Activated naive CD8-positive, alpha-beta T cell treated with anti-CD3 and anti-CD28 coated beads, Interleukin-2, amount 10 ng/mL, durations not matched to agents 7 days and 5 days (primary cell): ENCODE data around the gene CENPX. TPM values are rescaled to one million over a fixed set of nuclear protein-coding genes. Genes with fewer than 3 reads are reported as not detected.

Experiments used
- ATAC-seq: fragments of 150-1000 bp; cut with Tn5 transposase; one replicate; pipeline ENCODE4 v1.10.0; 2021; ENCODE audit warnings: low read depth, moderate library complexity
- POLR2A ChIA-PET: fragments of 350-600 bp; sonication (Branson Sonifier 250); formaldehyde crosslinking; loops from one replicate; lab custom pipeline; 2021; ENCODE audit warnings: antibody characterized with exemption; lab: Charles Lee
- DNase-seq: peaks from one replicate; pipeline ENCODE4 v3.0.0; 2021
- H3K27ac Mint-ChIP-seq: one replicate; pipeline ENCODE4 v1.8.0; 2022; ENCODE audit warnings: mild to moderate bottlenecking, mixed read lengths
- H3K27me3 Mint-ChIP-seq: one replicate; pipeline ENCODE4 v1.8.0; 2022; ENCODE audit warnings: mild to moderate bottlenecking, moderate library complexity, mixed read lengths
- H3K36me3 Mint-ChIP-seq: one replicate; pipeline ENCODE4 v1.8.0; 2021; ENCODE audit warnings: mild to moderate bottlenecking, mixed read lengths
- H3K4me1 Mint-ChIP-seq: one replicate; pipeline ENCODE4 v1.8.0; 2021; ENCODE audit warnings: mixed read lengths
- H3K4me3 Mint-ChIP-seq: one replicate; pipeline ENCODE4 v1.8.0; 2022; ENCODE audit warnings: mild to moderate bottlenecking, moderate library complexity, mixed read lengths
- H3K9me3 Mint-ChIP-seq: one replicate; pipeline ENCODE4 v1.8.0; 2021; ENCODE audit warnings: mixed read lengths
- total RNA-seq, 2 experiments: library from RNA; stranded (reverse); gene quantifications; one replicate each; pipeline ENCODE4 v1.2.3, GENCODE V29; 2021

The CENPX gene
- total RNA-seq, 2 experiments from 2014 or later, result 62.0 to 64.7 TPM

DNA sequence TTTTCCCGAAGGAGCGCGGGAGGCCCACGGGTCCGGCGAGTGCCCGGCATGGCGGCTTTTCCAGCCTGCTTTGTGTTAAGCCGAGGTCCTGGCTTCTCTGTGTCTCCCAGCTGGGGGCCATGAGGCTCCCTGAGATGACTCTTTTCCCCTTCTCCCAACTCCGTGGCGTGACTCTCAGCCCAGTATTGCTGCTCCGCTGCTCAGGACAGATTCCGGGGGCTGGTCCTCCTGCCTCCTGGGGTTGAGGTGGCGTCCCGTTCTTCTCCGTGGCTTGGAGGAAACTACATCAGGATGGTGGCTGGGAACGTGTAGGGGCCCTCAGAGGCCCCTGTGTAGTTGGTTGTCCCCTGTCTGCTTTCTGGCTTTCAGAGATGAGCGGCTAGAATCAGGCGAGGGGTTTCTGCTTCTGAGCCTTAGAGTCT, 30.0 kb upstream of the CENPX start:
- ATAC-seq (no peak), DNase-seq (no peak)
- no peaks in the 10 kb centered on the region for H3K9me3 Mint-ChIP-seq
- no peaks in the 10 kb centered on the region for H3K27me3 Mint-ChIP-seq
- POLR2A ChIA-PET, result interaction anchor here (1.2 to 1.4 kb wide), 5 partner anchors 12 to 74 kb away, joined by 3 to 8 read pairs (median 4); partner anchors contain the start of genes DCXR, DUS1L and FASN
- H3K4me1 Mint-ChIP-seq, result peaks cover 8% of the 10 kb centered on the region
- H3K4me3 Mint-ChIP-seq, result peak overlapping the region; percentile 74
- H3K36me3 Mint-ChIP-seq, result peaks cover 1% of the 10 kb centered on the region
- H3K27ac Mint-ChIP-seq, result peak overlapping the region; percentile 58

DNA sequence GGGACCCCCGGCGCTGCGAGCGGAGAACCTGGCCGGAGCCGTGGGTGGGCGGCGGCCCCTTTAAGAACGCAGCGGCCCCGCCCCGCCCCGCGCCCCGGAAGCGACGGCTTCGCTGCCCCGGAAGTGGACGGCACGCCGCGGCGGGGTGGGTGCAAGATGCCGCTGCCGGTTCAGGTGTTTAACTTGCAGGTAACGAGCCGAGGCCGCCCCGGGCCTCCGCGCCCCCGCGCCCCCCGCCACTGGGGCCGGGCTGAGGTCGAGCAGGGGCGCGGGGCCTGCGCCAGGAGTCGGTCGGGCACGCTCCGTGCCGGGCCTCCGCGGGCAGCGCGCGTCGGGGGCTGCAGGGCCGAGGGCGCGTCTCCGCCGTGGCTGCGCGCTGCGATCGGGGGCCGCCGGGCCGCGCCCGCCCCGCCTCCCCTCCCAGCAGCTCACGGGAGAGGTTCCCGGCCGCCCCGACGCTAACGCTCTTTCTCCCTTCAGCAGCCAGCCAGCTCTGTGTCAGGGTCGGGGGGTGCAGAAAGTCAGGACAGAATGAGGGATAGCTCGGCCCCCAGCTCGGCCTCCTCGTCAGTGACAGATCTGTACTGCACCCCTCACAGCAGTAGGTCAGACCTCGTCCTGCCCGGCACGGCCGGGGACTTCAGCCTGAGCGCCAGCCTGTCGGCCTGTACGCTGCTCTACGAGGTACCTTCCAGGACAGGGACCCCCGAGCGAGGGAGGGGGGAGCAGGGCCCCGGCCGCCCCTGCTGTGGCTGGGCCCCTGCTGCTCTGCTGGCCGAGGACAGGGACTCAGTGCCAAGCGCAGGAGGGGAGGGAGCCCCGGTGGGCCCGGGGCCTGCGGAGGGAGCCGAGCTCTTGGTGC, 29.3 kb upstream of the CENPX start, which contains the start of the genes GPS1 and RFNG:
Gene GPS1, plus strand, starts transcription at position 123 of the 862 bp plus-strand sequence. Its CDS starts 34 bp downstream, at position 157.
Gene RFNG, minus strand, starts transcription at position 36 of the 862 bp plus-strand sequence. CDS start 45 bp downstream, outside the sequence.
- Mint-ChIP-seq H3K4me3 (peak within 1 kb of the TSS; percentile 86), H3K27ac (peak within 1 kb of the TSS; percentile 86), H3K9me3 (no peaks in the 10 kb centered on the region), H3K27me3 (no peaks in the 10 kb centered on the region), H3K36me3 (peaks cover 2% of the 10 kb centered on the region), H3K4me1 (peaks cover 9% of the 10 kb centered on the region)
- ATAC-seq (peak; percentile 84), DNase-seq (peak; percentile 93)
- POLR2A ChIA-PET, result interaction anchor here (0.6 to 1.7 kb wide), 6 partner anchors 13 to 341 kb away, joined by 4 to 8 read pairs (median 6); partner anchors contain the start of genes DCXR, DUS1L and FASN

DNA sequence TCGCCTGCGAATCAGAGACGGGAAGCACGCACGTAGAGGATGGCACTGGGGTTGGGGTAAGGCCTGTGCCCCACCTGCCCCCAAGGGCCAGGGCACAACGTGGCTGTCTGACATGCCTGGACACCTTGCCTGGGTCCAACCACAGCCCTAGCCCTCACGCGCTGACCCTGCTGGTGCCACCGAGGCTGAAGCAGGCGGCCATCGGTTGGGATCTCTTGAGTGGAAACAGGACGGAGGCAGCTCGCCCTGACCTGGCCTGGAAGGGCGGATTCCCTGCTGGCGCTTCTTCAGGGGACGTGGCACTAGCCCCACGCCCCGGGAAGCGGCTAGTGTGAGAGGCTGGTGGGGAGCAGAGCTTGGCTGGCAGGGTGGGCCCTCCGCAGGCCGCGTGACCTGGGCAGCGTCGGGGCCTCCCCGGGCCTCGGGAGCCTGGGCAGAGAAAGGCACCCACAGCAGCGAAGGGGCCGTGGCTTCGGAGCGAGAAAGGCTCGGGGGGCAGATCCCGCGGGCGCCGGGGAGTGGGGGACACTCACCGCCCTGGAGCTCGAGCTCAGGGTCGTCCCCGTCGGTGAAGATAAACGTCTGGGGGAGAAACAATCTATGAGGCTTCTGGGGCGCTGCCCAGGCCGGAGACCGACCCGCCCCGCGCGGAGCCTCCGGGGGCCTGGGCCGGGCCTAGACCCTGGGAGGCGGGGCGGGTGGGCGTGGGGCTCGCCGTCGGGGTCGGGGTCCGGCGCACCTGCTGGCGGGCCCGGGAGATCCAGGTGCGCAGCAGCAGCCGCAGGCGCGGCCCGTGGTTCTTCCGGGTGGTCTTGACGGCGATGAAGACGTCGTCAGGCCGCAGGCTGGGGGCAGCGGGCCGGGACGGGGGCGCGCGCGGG, 28.3 kb upstream of the CENPX start:
- Mint-ChIP-seq H3K4me3 (peak overlapping the region; percentile 86), H3K27me3 (no peaks in the 10 kb centered on the region), H3K4me1 (peaks cover 9% of the 10 kb centered on the region), H3K36me3 (peaks cover 2% of the 10 kb centered on the region), H3K27ac (peak overlapping the region; percentile 86), H3K9me3 (no peaks in the 10 kb centered on the region)
- peak; percentile 5 for ATAC-seq
- DNase-seq, result no peak
- POLR2A ChIA-PET, result interaction anchor here (0.6 to 1.7 kb wide), 6 partner anchors 13 to 56 kb away, joined by 3 to 8 read pairs (median 5); partner anchors contain the start of genes DCXR and FASN

DNA sequence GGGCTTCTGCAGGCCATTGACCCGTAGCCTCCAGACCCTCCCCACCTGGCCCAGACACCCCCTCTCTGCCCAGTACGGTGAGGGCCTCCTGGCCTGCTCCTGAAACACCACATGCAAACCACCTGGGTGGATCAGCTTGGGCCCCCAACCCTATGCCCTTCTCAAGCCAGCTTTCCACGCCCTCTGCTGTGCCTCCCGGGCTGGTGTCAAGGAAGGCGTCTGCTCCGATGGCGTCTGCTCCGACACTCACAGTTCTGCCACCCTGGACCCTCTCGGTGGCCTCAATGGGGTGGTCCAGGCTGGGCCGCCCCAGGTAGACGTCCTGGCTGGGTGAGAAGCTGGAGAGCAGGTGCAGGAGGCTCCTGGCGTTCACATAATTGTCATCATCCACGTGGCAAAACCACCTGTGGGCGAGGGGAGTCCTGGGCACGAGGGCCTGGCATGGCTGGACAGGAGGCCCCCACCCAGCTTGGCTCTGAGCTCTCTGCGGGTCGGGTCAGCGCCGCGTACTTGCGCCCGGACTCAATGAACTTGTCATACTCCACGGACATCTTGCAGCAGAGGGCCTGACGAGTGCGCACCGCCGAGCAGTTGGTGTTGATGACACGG, 27.6 kb upstream of the CENPX start:
- Mint-ChIP-seq H3K36me3 (peaks cover 2% of the 10 kb centered on the region), H3K4me1 (peaks cover 8% of the 10 kb centered on the region), H3K9me3 (no peaks in the 10 kb centered on the region), H3K27ac (peak overlapping the region; percentile 86), H3K27me3 (no peaks in the 10 kb centered on the region), H3K4me3 (peak overlapping the region; percentile 86)
- POLR2A ChIA-PET, result interaction anchor here (0.8 to 1.7 kb wide), 4 partner anchors 13 to 48 kb away, joined by 3 to 8 read pairs (median 6); partner anchors contain the start of genes DCXR and FASN
- DNase-seq, result no peak
- no peak for ATAC-seq

DNA sequence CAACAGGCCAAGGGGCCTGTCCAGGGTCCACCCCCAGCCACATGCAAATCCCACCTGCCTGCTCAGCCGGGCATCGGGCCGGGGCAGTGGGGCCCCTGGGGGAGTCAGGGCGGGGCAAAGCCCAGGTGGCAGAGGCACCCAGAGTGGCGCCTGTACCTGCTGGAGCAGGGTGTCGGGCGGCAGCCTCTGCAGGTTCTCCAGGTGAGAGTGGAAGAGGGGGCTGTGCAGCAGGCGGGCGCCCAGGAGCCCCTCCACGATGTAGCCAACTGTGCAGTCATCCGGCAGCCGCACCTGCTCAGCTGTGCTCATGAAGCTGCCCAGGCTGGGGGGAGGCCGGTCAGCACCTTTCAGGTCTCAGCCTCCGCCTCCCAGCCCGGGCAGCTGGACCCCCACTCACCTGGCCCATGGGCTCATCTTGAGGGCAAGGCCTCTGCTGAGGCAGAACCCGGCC, 26.9 kb upstream of the CENPX start:
- H3K36me3 Mint-ChIP-seq, result peaks cover 2% of the 10 kb centered on the region
- H3K27ac Mint-ChIP-seq, result no peak overlapping the region
- H3K9me3 Mint-ChIP-seq, result no peaks in the 10 kb centered on the region
- no peaks in the 10 kb centered on the region for H3K27me3 Mint-ChIP-seq
- DNase-seq, result no peak
- peaks cover 8% of the 10 kb centered on the region for H3K4me1 Mint-ChIP-seq
- H3K4me3 Mint-ChIP-seq, result no peak overlapping the region
- no peak for ATAC-seq
- POLR2A ChIA-PET, result no interaction called here

DNA sequence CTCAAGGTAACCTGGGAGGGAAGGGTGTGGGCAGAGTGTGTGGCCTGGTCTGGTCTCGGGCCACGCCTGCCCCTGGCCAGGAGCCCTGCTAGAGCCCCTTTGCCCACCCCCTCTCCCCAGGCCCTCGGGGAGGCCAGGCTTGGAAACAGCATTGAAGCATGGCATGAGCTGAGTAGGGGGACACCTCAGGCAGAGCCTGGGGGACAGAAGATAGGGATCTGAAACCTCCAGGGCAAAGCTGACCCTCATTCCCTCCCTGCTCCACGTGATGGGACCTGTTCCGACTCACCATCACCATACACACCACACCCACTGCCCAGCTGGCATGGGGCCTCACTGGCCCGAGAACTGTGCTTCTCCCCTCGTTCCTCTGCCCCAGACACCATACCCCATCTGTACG, 26.4 kb upstream of the CENPX start:
- Mint-ChIP-seq H3K27me3 (no peaks in the 10 kb centered on the region), H3K4me1 (peaks cover 8% of the 10 kb centered on the region), H3K27ac (no peak overlapping the region), H3K4me3 (no peak overlapping the region), H3K36me3 (peaks cover 2% of the 10 kb centered on the region), H3K9me3 (no peaks in the 10 kb centered on the region)
- POLR2A ChIA-PET, result no interaction called here
- ATAC-seq (no peak), DNase-seq (no peak)

DNA sequence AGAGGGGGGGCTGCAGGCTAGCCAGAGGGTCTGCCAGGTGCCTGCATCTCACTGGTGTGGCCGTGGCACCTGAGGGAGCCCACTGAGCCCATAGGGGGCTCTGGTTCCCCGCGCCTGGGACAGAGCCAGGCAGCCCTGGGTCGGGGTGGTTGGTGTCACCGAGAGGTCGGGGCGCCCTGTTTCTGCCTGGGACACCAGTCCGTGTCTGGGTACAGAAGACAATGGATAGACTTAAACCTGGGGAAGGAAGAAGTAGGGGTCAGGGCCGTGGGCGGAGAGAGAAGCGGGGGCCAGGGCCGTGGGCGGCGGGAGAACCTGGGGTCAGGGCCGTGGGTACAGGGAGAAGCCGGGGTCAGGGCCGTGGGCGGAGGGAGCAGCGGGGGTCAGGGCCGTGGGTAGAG, 25.9 kb upstream of the CENPX start:
- DNase-seq (no peak), ATAC-seq (no peak)
- no peaks in the 10 kb centered on the region for H3K27me3 Mint-ChIP-seq
- peaks cover 8% of the 10 kb centered on the region for H3K4me1 Mint-ChIP-seq
- POLR2A ChIA-PET, result interaction anchor here (1.0 kb wide), 1 partner anchor 11 kb away, joined by 4 read pairs; the partner anchor contains the start of gene DCXR
- no peaks in the 10 kb centered on the region for H3K9me3 Mint-ChIP-seq
- no peak overlapping the region for H3K4me3 Mint-ChIP-seq
- no peak overlapping the region for H3K27ac Mint-ChIP-seq
- H3K36me3 Mint-ChIP-seq, result peaks cover 2% of the 10 kb centered on the region

DNA sequence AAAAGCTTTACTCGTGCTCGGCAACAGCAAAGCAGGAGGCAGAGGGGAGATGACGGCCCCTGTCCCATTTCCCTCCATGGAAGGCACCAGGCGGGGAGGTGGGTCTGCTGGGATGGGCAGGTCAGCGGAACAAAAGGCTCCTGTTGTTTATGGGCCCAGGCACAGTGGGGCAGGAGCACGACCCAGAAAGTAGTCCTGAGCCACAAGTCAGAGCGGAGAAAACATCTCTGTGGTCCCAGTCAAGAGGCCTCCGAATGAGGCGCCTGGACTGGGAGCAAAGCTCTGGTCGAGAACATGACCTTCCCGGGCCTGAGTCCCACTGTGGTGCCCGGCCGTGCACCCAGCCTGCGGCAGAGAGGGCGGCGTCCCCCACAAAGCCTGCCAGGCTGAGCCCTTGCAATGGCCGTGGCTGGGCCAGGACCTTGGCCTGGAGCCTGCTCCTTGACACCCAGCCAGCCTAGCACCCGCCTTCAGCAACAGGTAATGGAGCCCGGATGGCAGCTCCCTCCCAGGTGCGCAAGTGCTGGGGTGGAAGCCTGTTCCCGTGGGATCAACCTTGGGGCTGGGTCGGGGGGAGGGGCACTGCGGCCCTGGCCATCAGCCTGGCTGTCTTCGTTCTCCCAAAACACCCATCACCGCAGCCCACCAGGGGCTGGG, 25.4 kb upstream of the CENPX start:
- H3K9me3 Mint-ChIP-seq, result no peaks in the 10 kb centered on the region
- DNase-seq (no peak), ATAC-seq (no peak)
- H3K4me3 Mint-ChIP-seq, result no peak overlapping the region
- no peak overlapping the region for H3K27ac Mint-ChIP-seq
- H3K27me3 Mint-ChIP-seq, result no peaks in the 10 kb centered on the region
- H3K36me3 Mint-ChIP-seq, result peaks cover 2% of the 10 kb centered on the region
- peaks cover 8% of the 10 kb centered on the region for H3K4me1 Mint-ChIP-seq
- POLR2A ChIA-PET, result interaction anchor here (1.0 kb wide), 1 partner anchor 10 kb away, joined by 4 read pairs; the partner anchor contains the start of gene DCXR

DNA sequence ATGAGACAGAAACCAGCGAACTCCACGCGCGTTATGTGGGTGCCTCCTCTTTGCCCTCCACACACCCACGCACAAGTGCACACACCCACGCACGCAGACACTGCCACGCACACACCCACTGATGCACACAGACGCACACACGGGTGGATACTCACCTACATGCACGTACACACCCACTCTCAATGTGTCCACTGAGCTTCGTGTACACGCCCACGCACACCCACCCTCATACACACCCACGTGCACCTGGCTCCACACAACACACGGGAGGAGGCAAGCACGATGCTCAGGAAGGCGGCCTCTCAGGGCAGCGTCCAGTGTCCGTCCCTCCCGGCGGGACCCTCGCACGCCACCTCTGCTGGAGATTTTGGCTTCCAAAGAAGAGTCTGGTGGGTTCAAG, 24.7 kb upstream of the CENPX start:
- no peaks in the 10 kb centered on the region for H3K27me3 Mint-ChIP-seq
- H3K9me3 Mint-ChIP-seq, result no peaks in the 10 kb centered on the region
- H3K27ac Mint-ChIP-seq, result no peak overlapping the region
- peaks cover 5% of the 10 kb centered on the region for H3K4me1 Mint-ChIP-seq
- H3K4me3 Mint-ChIP-seq, result no peak overlapping the region
- no peak for DNase-seq
- peaks cover 2% of the 10 kb centered on the region for H3K36me3 Mint-ChIP-seq
- no peak for ATAC-seq
- POLR2A ChIA-PET, result interaction anchor here (1.0 kb wide), 1 partner anchor 10 kb away, joined by 4 read pairs; the partner anchor contains the start of gene DCXR

DNA sequence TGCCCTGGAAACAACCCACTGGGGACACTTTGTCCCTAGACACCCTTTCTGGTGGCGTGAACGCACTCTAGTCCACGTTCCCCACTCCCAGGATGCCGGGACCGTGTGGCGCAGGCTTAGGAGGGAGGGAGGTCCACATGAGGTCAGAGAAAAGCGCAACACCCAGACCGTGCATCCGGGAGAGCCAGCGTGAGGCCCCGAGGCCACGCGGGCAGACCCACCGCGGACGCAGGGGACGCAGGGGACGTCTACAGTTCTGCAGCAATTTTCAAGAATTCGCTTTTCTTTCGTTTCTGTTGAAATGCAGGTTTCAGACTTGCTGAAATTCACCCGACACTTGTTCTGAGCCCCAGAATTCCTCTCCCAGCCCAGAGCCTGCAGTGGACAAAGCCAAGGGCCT, 24.2 kb upstream of the CENPX start:
- no peak overlapping the region for H3K27ac Mint-ChIP-seq
- peaks cover 5% of the 10 kb centered on the region for H3K4me1 Mint-ChIP-seq
- no peaks in the 10 kb centered on the region for H3K9me3 Mint-ChIP-seq
- no peak overlapping the region for H3K4me3 Mint-ChIP-seq
- no peak for DNase-seq
- ATAC-seq, result no peak
- POLR2A ChIA-PET, result no interaction called here
- no peaks in the 10 kb centered on the region for H3K27me3 Mint-ChIP-seq
- H3K36me3 Mint-ChIP-seq, result peaks cover 2% of the 10 kb centered on the region

DNA sequence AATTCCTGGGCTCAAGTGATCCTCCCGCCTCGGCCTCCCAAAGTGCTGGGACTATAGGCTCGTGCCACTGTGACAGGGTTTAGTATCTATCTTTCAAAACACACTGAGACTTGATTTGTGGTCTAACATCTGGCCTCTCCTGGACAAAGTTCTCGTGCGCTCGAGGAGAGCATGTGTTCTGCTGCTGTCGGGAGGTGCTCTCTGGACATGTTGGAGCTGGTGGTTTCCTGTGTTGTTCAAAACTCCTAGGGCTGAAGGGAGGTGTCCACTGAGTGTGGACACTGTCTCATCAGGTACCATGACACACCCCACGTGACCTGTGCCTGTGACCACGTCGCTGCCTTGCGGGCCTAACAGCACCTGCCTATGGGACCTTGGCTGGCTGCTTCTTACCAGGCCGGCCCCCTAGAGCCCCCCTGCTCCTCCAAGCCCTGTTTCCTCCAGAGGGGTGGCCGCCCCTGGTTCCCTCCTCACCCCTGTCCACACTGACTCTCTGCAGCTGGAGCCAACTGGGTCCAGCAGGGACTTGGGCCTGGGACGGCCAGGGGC, 23.3 kb upstream of the CENPX start:
- Mint-ChIP-seq H3K4me3 (no peak overlapping the region), H3K4me1 (peaks cover 5% of the 10 kb centered on the region), H3K27ac (no peak overlapping the region), H3K9me3 (no peaks in the 10 kb centered on the region), H3K27me3 (no peaks in the 10 kb centered on the region), H3K36me3 (peaks cover 2% of the 10 kb centered on the region)
- no peak for ATAC-seq
- POLR2A ChIA-PET, result no interaction called here
- DNase-seq, result no peak

DNA sequence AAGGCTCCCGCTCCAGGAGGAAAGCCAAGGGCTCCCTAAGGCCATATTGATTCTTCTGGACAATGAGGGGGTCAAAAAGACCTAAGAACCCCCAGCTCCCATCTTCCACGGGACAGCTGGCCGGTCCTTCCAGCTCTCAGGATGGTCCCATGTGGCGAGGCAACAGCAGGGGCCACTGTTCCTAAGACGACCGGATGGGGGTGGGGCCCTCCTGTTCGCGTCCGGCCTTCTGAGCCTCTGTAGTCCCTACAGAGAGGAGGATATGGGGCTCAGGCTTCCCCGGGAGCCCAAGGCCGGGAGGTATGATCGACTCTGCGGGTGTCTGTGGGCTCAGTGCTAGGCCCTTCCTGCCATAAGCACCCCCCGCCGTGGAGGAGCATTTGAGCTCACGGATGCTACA, 20.8 kb upstream of the CENPX start:
- no peak overlapping the region for H3K27ac Mint-ChIP-seq
- no peak overlapping the region for H3K4me3 Mint-ChIP-seq
- no peak for ATAC-seq
- no peaks in the 10 kb centered on the region for H3K9me3 Mint-ChIP-seq
- H3K4me1 Mint-ChIP-seq, result peaks cover 9% of the 10 kb centered on the region
- POLR2A ChIA-PET, result interaction anchor here (0.7 to 1.0 kb wide), 2 partner anchors 53 to 78 kb away, joined by 3 to 5 read pairs; no protein-coding TSS in a partner anchor
- DNase-seq, result no peak
- peaks cover 2% of the 10 kb centered on the region for H3K36me3 Mint-ChIP-seq
- no peaks in the 10 kb centered on the region for H3K27me3 Mint-ChIP-seq
